Suprapubic skin (tissue), 4 donors: ENCODE data around the gene OASL. TPM values are rescaled to one million over a fixed set of nuclear protein-coding genes. Genes with fewer than 3 reads are reported as not detected.

Source experiments
- DNase-seq, 2 donors: peaks; one replicate each; pipeline ENCODE4 v3.0.0-alpha.2; 2019; ENCODE audit warnings: low spot score in 2 of 2
- H3K27ac ChIP-seq: fragments of 200-600 bp; sonication (generic); one replicate; pipeline ENCODE4 v1.5.1; 2019
- H3K27me3 ChIP-seq: fragments of 200-600 bp; sonication (generic); one replicate; pipeline ENCODE4 v1.5.1; 2019
- H3K36me3 ChIP-seq: fragments of 200-600 bp; sonication (generic); one replicate; pipeline ENCODE4 v1.5.1; 2019
- H3K4me1 ChIP-seq: fragments of 200-600 bp; sonication (generic); one replicate; pipeline ENCODE4 v1.5.1; 2019
- H3K4me3 ChIP-seq: fragments of 200-600 bp; sonication (generic); one replicate; pipeline ENCODE4 v1.5.1; 2019; ENCODE audit warnings: mild to moderate bottlenecking
- H3K9me3 ChIP-seq: fragments of 200-600 bp; sonication (generic); one replicate; pipeline ENCODE4 v1.5.1; 2019
- EP300 ChIP-seq: sonication (generic); formaldehyde crosslinking; IDR thresholded peaks from one replicate; pipeline ENCODE4 v1.6.1; 2017; ENCODE audit warnings: antibody characterized with exemption
- POLR2A ChIP-seq, 2 donors: fragments of 450-650 bp; IDR thresholded peaks; one replicate each; pipeline ENCODE4 v1.6.1; 2017; ENCODE audit warnings: antibody characterized with exemption in 2 of 2, mild to moderate bottlenecking in 2 of 2, moderate library complexity in 2 of 2
- POLR2AphosphoS5 ChIP-seq, 3 donors: sonication (generic); formaldehyde crosslinking; IDR thresholded peaks; one replicate each; pipeline ENCODE4 v1.6.1; 2017; ENCODE audit warnings: antibody characterized with exemption in 3 of 3
- WGBS: methylation state at CpG from one replicate; pipeline ENCODE4 v1.1.5; 2018; 5-methylcytosine and 5-hydroxymethylcytosine counted together
- total RNA-seq, 4 donors: library from RNA; depleted of rRNA; stranded (reverse); fragments of >200 nt; gene quantifications; one replicate each; pipeline ENCODE4 v1.1.0, GENCODE V29; 2016
- TF ChIP-seq, protein P1 (sequence below), 2 donors: fragments of 200-600 bp in 1 of 2; fragments of 450-650 bp in 1 of 2; sonication (generic) in 1 of 2; IDR thresholded peaks; one replicate each; pipeline ENCODE4 v1.5.1; 2016 to 2019; ENCODE audit warnings: antibody characterized with exemption in 2 of 2, mild to moderate bottlenecking in 1 of 2, moderate library complexity in 1 of 2

Gene OASL, protein sequence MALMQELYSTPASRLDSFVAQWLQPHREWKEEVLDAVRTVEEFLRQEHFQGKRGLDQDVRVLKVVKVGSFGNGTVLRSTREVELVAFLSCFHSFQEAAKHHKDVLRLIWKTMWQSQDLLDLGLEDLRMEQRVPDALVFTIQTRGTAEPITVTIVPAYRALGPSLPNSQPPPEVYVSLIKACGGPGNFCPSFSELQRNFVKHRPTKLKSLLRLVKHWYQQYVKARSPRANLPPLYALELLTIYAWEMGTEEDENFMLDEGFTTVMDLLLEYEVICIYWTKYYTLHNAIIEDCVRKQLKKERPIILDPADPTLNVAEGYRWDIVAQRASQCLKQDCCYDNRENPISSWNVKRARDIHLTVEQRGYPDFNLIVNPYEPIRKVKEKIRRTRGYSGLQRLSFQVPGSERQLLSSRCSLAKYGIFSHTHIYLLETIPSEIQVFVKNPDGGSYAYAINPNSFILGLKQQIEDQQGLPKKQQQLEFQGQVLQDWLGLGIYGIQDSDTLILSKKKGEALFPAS
- total RNA-seq = under 1 TPM in 3 of 4 donors, not detected in 1; 0.53 to 0.91 (median 0.64) TPM

DNA sequence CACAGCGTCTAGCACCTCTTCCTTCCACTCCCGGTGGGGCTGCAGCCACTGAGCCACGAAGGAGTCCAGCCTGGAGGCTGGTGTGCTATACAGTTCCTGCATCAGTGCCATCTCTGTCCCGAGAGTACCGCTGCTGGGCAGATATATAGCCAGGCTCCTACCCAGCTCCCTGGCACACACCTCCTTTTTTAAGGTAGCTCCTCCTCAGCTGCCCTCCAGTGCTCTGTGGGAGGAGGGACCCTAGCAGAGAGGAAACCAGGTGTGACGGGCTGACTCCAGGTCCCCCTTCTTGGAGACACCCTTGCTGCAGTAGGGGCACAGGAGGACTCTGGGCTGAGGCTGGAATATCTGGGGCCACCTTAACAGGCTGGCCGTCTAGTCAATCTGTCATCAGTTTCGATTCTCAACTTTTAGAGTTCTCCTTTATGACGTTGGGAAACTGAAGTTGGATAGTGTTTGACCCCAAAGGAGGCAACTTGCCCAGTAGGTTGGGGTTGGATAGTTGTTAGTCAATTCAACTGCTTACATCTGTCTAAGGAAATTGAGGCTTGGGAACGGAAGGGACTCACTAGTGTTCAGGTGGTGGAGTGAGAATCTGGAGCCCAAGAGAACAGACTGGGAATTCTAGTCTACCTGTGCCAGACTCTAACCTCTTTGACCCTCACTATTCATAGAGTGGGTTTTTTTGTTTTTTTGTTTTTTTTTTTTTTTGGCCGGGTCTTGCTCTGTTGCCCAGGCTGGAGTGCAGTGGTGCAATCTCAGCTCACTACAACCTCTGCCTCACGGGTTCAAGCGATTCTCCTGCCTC is at the start of gene OASL:
Gene OASL (minus strand): TSS at position 386 of the 808 bp plus-strand sequence. CDS start 275 bp downstream, at position 111.
- no peak for DNase-seq
- WGBS = 23% methylated on average over 11 of the region's 13 CpGs
- H3K27me3 ChIP-seq = no peaks in the 10 kb centered on the region
- H3K36me3 ChIP-seq = no peaks in the 10 kb centered on the region
- no peak within 1 kb of the TSS for H3K27ac ChIP-seq
- H3K4me1 ChIP-seq = peaks cover 9% of the 10 kb centered on the region
- H3K4me3 ChIP-seq = peak within 1 kb of the TSS; percentile 50
- H3K9me3 ChIP-seq = no peaks in the 10 kb centered on the region
- TF ChIP-seq POLR2A (IDR thresholded peaks at IDR 0.05) (no peak), POLR2AphosphoS5 (IDR thresholded peaks at IDR 0.05) (no peak)

DNA sequence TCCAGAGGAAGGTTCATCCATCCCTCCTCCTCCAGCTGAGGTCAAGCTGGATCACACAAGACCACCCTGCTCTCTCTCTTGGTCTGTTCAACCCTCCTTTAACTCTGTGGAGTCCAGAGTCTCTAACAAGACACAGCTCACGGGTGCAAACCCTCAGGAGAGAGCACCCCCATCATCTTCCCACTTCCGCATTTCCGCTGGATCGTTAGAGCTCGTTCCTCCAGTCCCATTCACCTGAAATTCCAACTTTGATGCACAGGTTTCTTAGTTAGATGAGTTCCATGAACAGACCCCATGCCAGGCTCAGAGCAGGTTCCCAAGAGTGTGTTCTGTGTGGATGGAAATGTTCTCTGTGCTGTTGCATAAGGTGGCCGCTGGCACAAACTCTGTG is 49.1 kb upstream of the OASL start:
- no peaks in the 10 kb centered on the region for H3K27me3 ChIP-seq
- TF ChIP-seq POLR2A (IDR thresholded peaks at IDR 0.05) (no peak), POLR2AphosphoS5 (IDR thresholded peaks at IDR 0.05) (no peak), EP300 (no peak)
- TF ChIP-seq, protein P1, sequence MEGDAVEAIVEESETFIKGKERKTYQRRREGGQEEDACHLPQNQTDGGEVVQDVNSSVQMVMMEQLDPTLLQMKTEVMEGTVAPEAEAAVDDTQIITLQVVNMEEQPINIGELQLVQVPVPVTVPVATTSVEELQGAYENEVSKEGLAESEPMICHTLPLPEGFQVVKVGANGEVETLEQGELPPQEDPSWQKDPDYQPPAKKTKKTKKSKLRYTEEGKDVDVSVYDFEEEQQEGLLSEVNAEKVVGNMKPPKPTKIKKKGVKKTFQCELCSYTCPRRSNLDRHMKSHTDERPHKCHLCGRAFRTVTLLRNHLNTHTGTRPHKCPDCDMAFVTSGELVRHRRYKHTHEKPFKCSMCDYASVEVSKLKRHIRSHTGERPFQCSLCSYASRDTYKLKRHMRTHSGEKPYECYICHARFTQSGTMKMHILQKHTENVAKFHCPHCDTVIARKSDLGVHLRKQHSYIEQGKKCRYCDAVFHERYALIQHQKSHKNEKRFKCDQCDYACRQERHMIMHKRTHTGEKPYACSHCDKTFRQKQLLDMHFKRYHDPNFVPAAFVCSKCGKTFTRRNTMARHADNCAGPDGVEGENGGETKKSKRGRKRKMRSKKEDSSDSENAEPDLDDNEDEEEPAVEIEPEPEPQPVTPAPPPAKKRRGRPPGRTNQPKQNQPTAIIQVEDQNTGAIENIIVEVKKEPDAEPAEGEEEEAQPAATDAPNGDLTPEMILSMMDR (IDR thresholded peaks at IDR 0.05) = no peak
- H3K9me3 ChIP-seq = no peaks in the 10 kb centered on the region
- DNase-seq = no peak
- no peaks in the 10 kb centered on the region for H3K36me3 ChIP-seq
- 94% methylated on average over 6 of the region's 6 CpGs for whole genome bisulfite sequencing
- H3K27ac ChIP-seq = no peak overlapping the region
- no peaks in the 10 kb centered on the region for H3K4me1 ChIP-seq
- H3K4me3 ChIP-seq = no peak overlapping the region

DNA sequence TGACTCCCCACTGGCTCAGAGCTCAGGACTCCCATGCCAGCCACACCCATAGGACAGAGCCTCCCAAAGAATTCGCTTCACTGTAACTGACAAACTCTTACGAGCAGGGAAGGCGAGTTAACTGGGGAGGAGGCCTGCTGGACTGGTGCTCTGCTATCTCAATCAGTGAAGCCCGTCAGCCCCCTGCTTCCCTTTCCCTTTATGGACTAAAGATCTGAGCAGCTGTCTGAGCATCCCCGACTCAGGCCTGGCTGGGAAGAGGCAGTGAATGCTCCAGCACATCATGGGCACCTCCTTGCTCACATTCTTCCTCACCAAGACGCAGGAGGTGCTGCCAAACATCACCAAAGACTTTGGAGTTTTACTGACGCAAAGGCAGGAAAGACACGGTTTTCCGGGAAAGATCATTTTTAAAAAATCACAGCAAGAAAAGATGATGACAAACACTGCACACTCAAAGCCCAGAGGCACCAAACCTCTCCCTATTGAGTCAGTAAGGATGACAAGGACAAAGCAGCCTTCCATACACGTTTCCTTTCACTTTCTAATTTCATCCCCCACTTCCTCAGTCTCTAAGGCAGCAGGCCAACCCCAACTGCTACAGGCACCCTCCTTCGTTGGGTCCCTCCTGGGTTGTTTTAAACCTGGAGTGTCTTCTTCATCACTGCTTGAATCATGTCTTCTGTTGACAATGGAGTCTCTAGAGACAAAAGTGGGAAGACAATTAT is 48.6 kb upstream of the OASL start:
- TF ChIP-seq POLR2AphosphoS5 (IDR thresholded peaks at IDR 0.05) = no peak
- TF ChIP-seq, protein P1 (IDR thresholded peaks at IDR 0.05) = no peak
- H3K27ac ChIP-seq = no peak overlapping the region

DNA sequence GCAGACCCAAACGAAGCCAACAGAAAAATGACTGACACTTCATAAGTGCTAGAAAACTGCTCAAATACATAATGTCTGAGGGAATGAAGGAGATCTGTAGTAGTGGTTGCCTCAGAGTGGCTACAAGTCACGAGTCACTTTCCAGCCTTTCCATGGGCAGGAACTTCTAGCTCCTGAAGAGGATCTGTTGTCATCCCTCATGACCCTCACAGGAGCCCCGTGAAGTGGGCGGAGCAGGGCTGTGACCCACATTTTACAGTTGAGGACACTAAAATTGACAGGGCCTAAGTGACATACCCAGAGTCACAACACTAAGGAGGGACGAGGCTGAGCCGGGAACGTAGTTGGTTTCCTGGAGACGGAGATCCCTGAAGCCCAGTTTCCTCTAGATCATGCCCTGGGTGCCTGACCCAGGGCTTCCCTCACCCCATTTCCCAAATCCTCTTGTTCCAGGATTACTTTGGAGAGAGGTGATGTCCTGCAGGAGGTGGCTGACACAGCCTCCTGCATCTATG is 47.8 kb upstream of the OASL start:
- Histone ChIP-seq H3K4me1 (no peaks in the 10 kb centered on the region), H3K9me3 (no peaks in the 10 kb centered on the region), H3K27me3 (no peaks in the 10 kb centered on the region), H3K4me3 (no peak overlapping the region), H3K27ac (no peak overlapping the region), H3K36me3 (no peaks in the 10 kb centered on the region)
- 93% methylated on average over 5 of the region's 8 CpGs for WGBS
- no peak for DNase-seq
- no peak for TF ChIP-seq EP300

More for the DNA sequence above, 48.6 kb upstream of the OASL start:
- no peak overlapping the region for H3K4me3 ChIP-seq
- WGBS = 73% methylated on average over 11 of the region's 11 CpGs
- no peaks in the 10 kb centered on the region for H3K4me1 ChIP-seq
- no peaks in the 10 kb centered on the region for H3K36me3 ChIP-seq
- DNase-seq = no peak
- H3K9me3 ChIP-seq = no peaks in the 10 kb centered on the region
- H3K27me3 ChIP-seq = no peaks in the 10 kb centered on the region

DNA sequence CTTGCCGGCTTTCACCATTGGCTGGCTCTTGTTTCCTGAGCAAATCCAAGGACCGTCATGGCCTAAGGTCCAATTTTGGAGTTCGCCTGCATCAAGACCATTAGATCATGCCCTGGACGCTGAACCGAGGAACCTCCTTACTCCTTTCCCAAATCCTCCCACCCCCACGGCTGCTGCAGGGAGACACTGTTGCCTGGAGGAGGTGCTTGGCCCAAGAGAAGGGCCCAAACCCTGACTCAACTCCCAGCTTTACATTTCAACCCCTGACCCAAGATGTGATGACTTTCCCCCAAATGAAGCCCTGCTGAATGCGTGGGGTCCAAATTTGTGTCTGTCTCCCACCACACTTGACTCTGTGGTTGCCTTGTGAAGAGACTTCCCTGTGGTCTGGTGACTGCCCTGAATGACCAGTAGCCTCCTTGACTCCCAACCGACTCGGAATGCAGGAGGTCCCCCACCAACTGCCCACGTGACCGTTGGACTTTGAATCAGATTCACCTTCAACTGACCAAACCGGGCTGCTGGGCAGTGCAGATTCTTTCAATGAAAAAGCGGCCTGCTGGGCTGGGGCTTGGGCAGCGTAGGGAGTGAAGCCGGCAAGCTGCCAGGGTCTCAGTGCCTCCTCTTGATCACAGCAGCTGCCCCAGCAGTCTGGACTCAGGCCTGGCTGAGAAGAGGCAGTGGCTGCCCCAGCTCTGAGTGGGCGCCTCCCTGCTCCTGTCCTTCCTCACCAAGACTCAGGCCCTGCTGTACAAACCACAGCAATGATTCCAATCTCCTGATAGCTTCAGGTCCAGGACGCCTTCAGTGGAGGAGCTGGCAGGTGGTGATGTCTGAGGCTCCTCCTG is 46.7 kb upstream of the OASL start:
- Histone ChIP-seq H3K36me3 (no peaks in the 10 kb centered on the region), H3K27ac (no peak overlapping the region), H3K4me3 (no peak overlapping the region), H3K4me1 (no peaks in the 10 kb centered on the region), H3K27me3 (no peaks in the 10 kb centered on the region), H3K9me3 (no peaks in the 10 kb centered on the region)
- DNase-seq = no peak
- WGBS = 97% methylated on average over 14 of the region's 17 CpGs
- TF ChIP-seq EP300 (no peak), POLR2AphosphoS5 (IDR thresholded peaks at IDR 0.05) (no peak), POLR2A (IDR thresholded peaks at IDR 0.05) (no peak)
- TF ChIP-seq, protein P1 (IDR thresholded peaks at IDR 0.05) = no peak
